Spleen (tissue), 11 donors: ENCODE measurements around the gene BSCL2. TPM values are rescaled to one million over a fixed set of nuclear protein-coding genes. Genes with fewer than 3 reads are reported as not detected.
"Not testable (repeated sequence)": the region's sequence is repeated elsewhere in the genome, so short reads cannot be mapped to it uniquely, and the experiment has no call there.

Source experiments
- DNase-seq: peaks from one replicate; pipeline ENCODE4 v3.0.0-alpha.2; 2020
- H3K27ac ChIP-seq, 8 donors: fragments of 200-600 bp; sonication (generic) in 7 of 8; 1 replicate in 4 of 8; 2 replicates in 4 of 8; pipeline versions ENCODE4 v1.5.0 to v1.8.0; 2016 to 2021; ENCODE audit warnings: inconsistent platforms in 4 of 8, mild to moderate bottlenecking in 4 of 8, moderate library complexity in 1 of 8
- H3K27me3 ChIP-seq, 7 donors: fragments of 200-600 bp; sonication (generic) in 6 of 7; replicated peaks in 1 of 7; 1 replicate in 4 of 7; 2 replicates in 3 of 7; pipeline versions ENCODE4 v1.5.0 to v1.8.0; 2016 to 2021; ENCODE audit warnings: inconsistent platforms in 3 of 7, mild to moderate bottlenecking in 1 of 7
- H3K36me3 ChIP-seq, 6 donors: fragments of 200-600 bp; sonication (generic) in 5 of 6; 1 replicate in 4 of 6; 2 replicates in 2 of 6; pipeline versions ENCODE4 v1.5.0 to v1.8.0; 2016 to 2021; ENCODE audit warnings: inconsistent platforms in 2 of 6
- H3K4me1 ChIP-seq, 6 donors: fragments of 200-600 bp; sonication (generic) in 5 of 6; 1 replicate in 3 of 6; 2 replicates in 3 of 6; pipeline versions ENCODE4 v1.5.0 to v1.8.0; 2016 to 2021; ENCODE audit warnings: inconsistent platforms in 3 of 6
- H3K4me3 ChIP-seq, 8 donors: fragments of 200-600 bp; sonication (generic) in 7 of 8; 1 replicate in 4 of 8; 2 replicates in 4 of 8; pipeline versions ENCODE4 v1.5.0 to v1.8.0; 2016 to 2021; ENCODE audit warnings: inconsistent platforms in 4 of 8, mild to moderate bottlenecking in 4 of 8, moderate library complexity in 2 of 8
- H3K9me3 ChIP-seq, 8 donors: fragments of 200-600 bp; sonication (generic) in 7 of 8; 1 replicate in 4 of 8; 2 replicates in 4 of 8; pipeline versions ENCODE4 v1.5.0 to v1.8.0; 2016 to 2021; ENCODE audit warnings: inconsistent platforms in 4 of 8
- CTCF ChIP-seq, 11 experiments: fragments of 200-600 bp in 7 of 11; fragments of 450-650 bp in 4 of 11; sonication (generic) in 4 of 11; IDR thresholded peaks in 8 of 11; conservative IDR thresholded peaks in 3 of 11; 1 replicate in 7 of 11; 2 replicates in 4 of 11; pipeline versions ENCODE4 v1.4.0 to v1.8.0; 2016 to 2021; ENCODE audit warnings: antibody characterized with exemption in 11 of 11, inconsistent platforms in 4 of 11, mild to moderate bottlenecking in 1 of 11
- POLR2A ChIP-seq, 3 donors: fragments of 450-650 bp; IDR thresholded peaks; one replicate each; pipeline ENCODE4 v1.5.1; 2017; ENCODE audit warnings: antibody characterized with exemption in 3 of 3, mild to moderate bottlenecking in 1 of 3
- POLR2AphosphoS5 ChIP-seq, 3 donors: sonication (generic); formaldehyde crosslinking; IDR thresholded peaks; one replicate each; pipeline ENCODE4 v1.5.1; 2017; ENCODE audit warnings: antibody characterized with exemption in 3 of 3
- WGBS, 5 donors: extraction: QIAGEN DNeasy Blood & Tissue Kit in 3 of 5; methylation state at CpG; one replicate each; pipeline versions ENCODE4 v1.1.5 to v1.1.7; 2013 to 2018; 5-methylcytosine and 5-hydroxymethylcytosine counted together
- intact Hi-C: fragments of 100-400 bp; cut with DNase I; formaldehyde crosslinking; loops from one replicate; pipeline ENCODE4 v1.15.0; 2023; ENCODE audit warnings: low total_unique reads
- polyA plus RNA-seq, 3 donors: library from polyadenylated mRNA; stranded (reverse); fragments of 200-250 nt; gene quantifications; one replicate each; pipeline ENCODE4 v1.2.1, GENCODE V29; 2013
- total RNA-seq, 7 donors: library from RNA; depleted of rRNA in 3 of 7; stranded (reverse); fragments of >200 nt in 3 of 7; fragmentation: NEBNext Ultra II Directional in 4 of 7; extraction: Animal tissue kit (Norgen Biotek cat#: 25700) in 4 of 7; gene quantifications; one replicate each; pipeline versions ENCODE4 v1.1.0 to v1.2.1, GENCODE V29; 2016 to 2021
- donor health status: healthy with polysubstance abuse.
- donor health status: DM: no; HTN: no; CAD: no; lungs with moderate emphysema.
- donor health status: DM: no; HTN: no; CAD: no.
- donor health status: Bipolar disorder and iron deficiency.
- donor health status: healthy.
- donor health status: DM: no; HTN: no; CAD: no.
- donor health status: DM: yes; HTN: yes; CAD: no.

Gene BSCL2
- total and polyA plus RNA-seq, 10 donors, result 25.6 to 66.0 (median 43.0) TPM

- WGBS, 5 donors, result 73 to 81% (median 77%) methylated on average over 15 of the region's 15 CpGs
- intact Hi-C loops, result no loop called here
- peak; percentile 82 for DNase-seq
- H3K4me1 ChIP-seq, result peaks cover 7 to 64% (median 28%) of the 10 kb centered on the region in 6 donors
- H3K27ac ChIP-seq, result peak overlapping the region; percentile 91 to 98 (median 96)
- H3K36me3 ChIP-seq, result peaks cover 0 to 40% (median 10%) of the 10 kb centered on the region in 6 donors
- H3K4me3 ChIP-seq, result peak overlapping the region; percentile 58 to 80 (median 65)
- H3K9me3 ChIP-seq, result no peaks in the 10 kb centered on the region
- no peaks in the 10 kb centered on the region for H3K27me3 ChIP-seq
- TF ChIP-seq POLR2A (IDR thresholded peaks at IDR 0.05) (no peak), CTCF (IDR thresholded peaks at IDR 0.05 in 8 of 11, conservative IDR thresholded peaks at IDR 0.05 in 3 of 11) (no peak), POLR2AphosphoS5 (IDR thresholded peaks at IDR 0.05) (no peak)
Observed at GRCh38 chr11:62752994-62753735, 45.9 kb upstream of the BSCL2 start.

GRCh38 chr11:62752177-62752785 lies 45.1 kb upstream of the BSCL2 start:
- 95 to 98% (median 96%) methylated on average over 11 to 14 of the region's 14 CpGs for WGBS, 5 donors
- H3K4me1 ChIP-seq, result peaks cover 7 to 68% (median 28%) of the 10 kb centered on the region in 6 donors
- peak overlapping the region in 3 of 8 donors; percentile 94 to 97 (median 96) for H3K27ac ChIP-seq
- H3K4me3 ChIP-seq, result peak overlapping the region in 1 of 8 donors; percentile 80
- no peaks in the 10 kb centered on the region for H3K27me3 ChIP-seq
- TF ChIP-seq CTCF (IDR thresholded peaks at IDR 0.05 in 8 of 11, conservative IDR thresholded peaks at IDR 0.05 in 3 of 11) (no peak), POLR2AphosphoS5 (IDR thresholded peaks at IDR 0.05) (no peak), POLR2A (IDR thresholded peaks at IDR 0.05) (no peak)
- no peaks in the 10 kb centered on the region for H3K9me3 ChIP-seq
- DNase-seq, result no peak
- peaks cover 0 to 43% (median 10%) of the 10 kb centered on the region in 6 donors for H3K36me3 ChIP-seq
- intact Hi-C loops, result no loop called here

- H3K4me3 ChIP-seq, intact Hi-C loops, H3K27ac ChIP-seq, H3K27me3 ChIP-seq, DNase-seq, H3K9me3 ChIP-seq: not testable (repeated sequence)
- Histone ChIP-seq H3K4me1 (peaks cover 7 to 66% (median 28%) of the 10 kb centered on the region in 6 donors), H3K36me3 (peaks cover 0 to 43% (median 10%) of the 10 kb centered on the region in 6 donors)
- WGBS, 5 donors, result 90 to 96% (median 95%) methylated on average over 5 of the region's 5 CpGs
Observed at GRCh38 chr11:62749931-62750330, 42.7 kb upstream of the BSCL2 start.

- no peak for TF ChIP-seq POLR2A (IDR thresholded peaks at IDR 0.05)
- no peak for TF ChIP-seq POLR2AphosphoS5 (IDR thresholded peaks at IDR 0.05)
- no peak for TF ChIP-seq CTCF (IDR thresholded peaks at IDR 0.05 in 8 of 11, conservative IDR thresholded peaks at IDR 0.05 in 3 of 11)
- no peak overlapping the region for H3K27ac ChIP-seq
- H3K36me3 ChIP-seq, result peaks cover 0 to 38% (median 9%) of the 10 kb centered on the region in 6 donors
- H3K4me1 ChIP-seq, result peaks cover 0 to 48% (median 15%) of the 10 kb centered on the region in 6 donors
- no peak for DNase-seq
- no peak overlapping the region for H3K4me3 ChIP-seq
- intact Hi-C loops, result no loop called here
- H3K9me3 ChIP-seq, result no peaks in the 10 kb centered on the region
- 87 to 95% (median 92%) methylated on average over 9 of the region's 9 CpGs for WGBS, 5 donors
- no peaks in the 10 kb centered on the region for H3K27me3 ChIP-seq
Observed at GRCh38 chr11:62747475-62748160, 40.4 kb upstream of the BSCL2 start.
